ENCODE data around the gene ARCN1.
A peak's percentile ranks its signal among the peaks of the same experiment; 100 is the strongest.

The ARCN1 gene

GRCh38 chr11:118618991-118619375 lies 46.8 kb downstream of the ARCN1 start:
- no peak for TF ChIP-seq CTCF (IDR thresholded peaks at IDR 0.05; ENCODE audit: low read depth, low read length)
- peak overlapping the region; percentile 14 for H3K4me3 ChIP-seq (ENCODE audit: low read depth, low read length)

GRCh38 chr11:118619444-118620197 lies 47.4 kb downstream of the ARCN1 start:
- H3K4me3 ChIP-seq (ENCODE audit: low read depth, low read length): peak overlapping the region; percentile 10

GRCh38 chr11:118620529-118621070 lies 48.4 kb downstream of the ARCN1 start:
- peak overlapping the region; percentile 84 for H3K4me3 ChIP-seq (ENCODE audit: low read depth, low read length)
- TF ChIP-seq CTCF (IDR thresholded peaks at IDR 0.05; ENCODE audit: low read depth, low read length): no peak

More at GRCh38 chr11:118619444-118620197, 47.4 kb downstream of the ARCN1 start:
- TF ChIP-seq CTCF (IDR thresholded peaks at IDR 0.05; ENCODE audit: low read depth, low read length): no peak

GRCh38 chr11:118621071-118621783 lies 49.0 kb downstream of the ARCN1 start:
- TF ChIP-seq CTCF (IDR thresholded peaks at IDR 0.05; ENCODE audit: low read depth, low read length): no peak
- H3K4me3 ChIP-seq (ENCODE audit: low read depth, low read length): peak overlapping the region; percentile 84

GRCh38 chr11:118621784-118622375 lies 49.7 kb downstream of the ARCN1 start:
- no peak for TF ChIP-seq CTCF (IDR thresholded peaks at IDR 0.05; ENCODE audit: low read depth, low read length)
- peak overlapping the region; percentile 84 for H3K4me3 ChIP-seq (ENCODE audit: low read depth, low read length)

DNA sequence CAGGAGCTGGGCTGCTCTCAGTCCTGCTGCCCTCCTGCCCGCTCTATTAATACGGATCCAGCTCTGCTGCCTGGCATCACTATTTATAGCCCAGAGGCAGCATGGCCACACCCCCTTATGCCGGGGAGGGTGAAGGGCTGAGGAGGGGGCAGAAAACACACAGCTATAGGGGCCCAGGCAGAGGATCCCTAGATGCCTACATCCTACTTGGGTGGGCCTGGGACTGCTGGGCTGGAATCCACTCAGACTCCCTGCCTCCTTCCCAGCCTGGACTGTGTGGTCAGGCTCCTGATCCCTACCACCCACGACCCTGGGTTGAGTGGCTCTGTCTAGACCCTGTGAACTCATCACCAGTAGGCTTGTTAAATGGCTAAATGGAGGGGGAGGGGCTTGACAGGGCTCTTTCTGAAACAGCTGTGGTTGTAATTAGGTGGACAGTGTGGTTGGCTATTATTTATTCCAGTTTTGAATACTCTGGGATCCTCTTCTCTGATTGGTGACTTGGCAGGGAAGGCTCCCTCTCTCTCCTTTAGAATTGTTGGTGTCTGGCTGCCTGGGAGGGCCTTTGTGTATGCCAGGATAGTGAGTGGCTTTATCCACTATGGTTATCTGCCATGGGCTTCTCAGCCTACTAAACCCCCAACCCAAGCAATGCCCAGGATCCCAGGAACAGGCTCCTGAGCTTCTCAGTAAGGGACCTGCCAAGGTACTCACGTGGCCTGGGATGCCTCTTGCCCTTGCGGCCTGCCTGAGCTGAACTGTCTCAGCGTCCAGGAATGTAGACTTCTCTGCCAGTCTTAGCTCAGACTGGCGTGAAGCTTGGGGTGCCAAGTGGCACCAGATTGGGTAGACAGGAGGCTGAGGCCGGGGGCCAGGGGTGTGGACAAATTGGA lies 50.4 kb downstream of the ARCN1 start:
- peak overlapping the region; percentile 84 for H3K4me3 ChIP-seq (ENCODE audit: low read depth, low read length)
- no peak for TF ChIP-seq CTCF (IDR thresholded peaks at IDR 0.05; ENCODE audit: low read depth, low read length)

Data from WI38 (cell line).